Activated naive CD4-positive, alpha-beta T cell treated with anti-CD3 and anti-CD28 coated beads, Interleukin-2, amount 50 U/mL, for 72 hours (primary cell): ENCODE results near the gene ZNF776. TPM values are rescaled to one million over a fixed set of nuclear protein-coding genes. Genes with fewer than 3 reads are reported as not detected.
A peak's percentile ranks its signal among the peaks of the same experiment; 100 is the strongest.
"Not testable (repeated sequence)": the region's sequence is repeated elsewhere in the genome, so short reads cannot be mapped to it uniquely, and the experiment has no call there.

Experiments used
- ATAC-seq, 2 donors: fragments of 150-1000 bp; cut with Tn5 transposase; 2 replicates each; pipeline ENCODE4 v1.10.0; 2021; ENCODE audit warnings: mild to moderate bottlenecking in 2 of 2, moderate library complexity in 2 of 2
- DNase-seq, 2 donors: peaks; one replicate each; pipeline ENCODE4 v3.0.0; 2021 to 2022; ENCODE audit warnings: low spot score in 2 of 2
- H3K27ac Mint-ChIP-seq, 2 donors: one replicate each; pipeline ENCODE4 v1.8.0; 2022; ENCODE audit warnings: mild to moderate bottlenecking in 2 of 2, mixed read lengths in 2 of 2
- H3K36me3 Mint-ChIP-seq, 2 donors: one replicate each; pipeline ENCODE4 v1.8.0; 2022; ENCODE audit warnings: mixed read lengths in 2 of 2
- H3K9me3 Mint-ChIP-seq, 2 donors: one replicate each; pipeline ENCODE4 v1.8.0; 2022; ENCODE audit warnings: mixed read lengths in 2 of 2
- total RNA-seq, 2 donors: library from RNA; stranded (reverse); gene quantifications; one replicate each; pipeline ENCODE4 v1.2.3, GENCODE V29; 2022

The ZNF776 gene
- total RNA-seq, 2 donors from 2014 or later, result 7.3 to 9.6 TPM

GRCh38 chr19:57759096-57759495, 12.5 kb downstream of the ZNF776 start:
- Mint-ChIP-seq H3K9me3 (peaks cover 29 to 34% of the 10 kb centered on the region in 2 donors), H3K27ac (no peak overlapping the region), H3K36me3 (peaks cover 78 to 82% of the 10 kb centered on the region in 2 donors)
- DNase-seq (no peak), ATAC-seq (no peak)

- ATAC-seq (peak; percentile 99 to 100), DNase-seq (peak; percentile 82 to 86)
- H3K36me3 Mint-ChIP-seq, result peaks cover 56 to 68% of the 10 kb centered on the region in 2 donors
- H3K9me3 Mint-ChIP-seq, result peaks cover 22 to 30% of the 10 kb centered on the region in 2 donors
- peak within 1 kb of the TSS; percentile 84 to 93 for H3K27ac Mint-ChIP-seq
Observed at GRCh38 chr19:57769345-57770131, 22.9 kb downstream of the ZNF776 start, which contains the start of gene ZNF586. TSS of gene ZNF586 (plus strand) at chr19:57769676. CDS start at chr19:57769843, 167 bp downstream.

DNA sequence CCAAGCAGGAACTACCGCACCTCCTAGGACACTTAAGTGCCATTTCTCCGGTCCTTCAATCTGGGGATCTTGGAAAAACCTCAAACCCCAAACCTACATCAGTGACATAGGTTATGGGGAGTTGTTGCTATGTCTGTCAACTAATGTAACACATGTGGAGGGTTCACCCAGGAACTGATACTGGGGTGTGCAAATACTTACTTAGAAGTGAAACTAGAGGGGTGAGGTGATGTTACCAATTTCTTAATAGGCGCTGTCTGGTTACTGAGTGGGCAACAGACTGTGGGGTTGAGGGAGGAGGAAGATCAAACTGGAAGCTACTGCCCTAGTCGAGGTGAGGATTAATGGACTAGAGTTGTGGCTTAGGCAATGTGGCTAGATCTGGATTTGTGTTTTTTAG, 24.8 kb downstream of the ZNF776 start:
- H3K27ac Mint-ChIP-seq, result no peak overlapping the region
- peaks cover 30 to 31% of the 10 kb centered on the region in 2 donors for H3K9me3 Mint-ChIP-seq
- H3K36me3 Mint-ChIP-seq, result peaks cover 64 to 85% of the 10 kb centered on the region in 2 donors
- no peak for ATAC-seq
- no peak for DNase-seq

GRCh38 chr19:57773488-57773887, 26.9 kb downstream of the ZNF776 start:
- no peak for DNase-seq

GRCh38 chr19:57776764-57777296, 30.2 kb downstream of the ZNF776 start:
- Mint-ChIP-seq H3K27ac (peak overlapping the region in 1 of 2 donors; percentile 79), H3K9me3 (peaks cover 54 to 56% of the 10 kb centered on the region in 2 donors), H3K36me3 (peaks cover 78 to 93% of the 10 kb centered on the region in 2 donors)
- ATAC-seq, result no peak
- no peak for DNase-seq

More at GRCh38 chr19:57773488-57773887, 26.9 kb downstream of the ZNF776 start:
- Mint-ChIP-seq H3K27ac (peak overlapping the region in 1 of 2 donors; percentile 72), H3K9me3 (peaks cover 36 to 40% of the 10 kb centered on the region in 2 donors), H3K36me3 (peaks cover 72 to 93% of the 10 kb centered on the region in 2 donors)
- no peak for ATAC-seq

DNA sequence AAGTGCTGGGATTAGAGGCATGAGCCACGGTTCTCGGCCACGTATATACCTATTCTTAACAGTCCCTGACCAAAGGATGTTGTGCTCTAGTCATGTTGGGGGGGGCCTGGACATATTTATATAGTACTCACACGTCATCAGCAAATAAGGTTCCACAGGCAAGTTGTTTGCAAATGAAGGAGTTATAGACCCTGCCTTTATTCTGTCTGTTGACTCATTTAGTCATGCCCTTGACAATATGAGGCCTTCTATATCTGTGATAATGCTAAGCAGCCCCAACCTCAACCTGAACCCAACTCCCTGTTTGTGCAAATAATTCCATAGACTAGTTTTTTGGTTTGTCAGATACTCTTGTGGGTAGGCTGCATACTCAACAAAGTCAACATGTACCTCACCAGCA, 31.7 kb downstream of the ZNF776 start:
- DNase-seq (no peak), ATAC-seq (no peak)
- Mint-ChIP-seq H3K9me3 (peaks cover 47 to 51% of the 10 kb centered on the region in 2 donors), H3K27ac (no peak overlapping the region), H3K36me3 (peaks cover 63 to 83% of the 10 kb centered on the region in 2 donors)

DNA sequence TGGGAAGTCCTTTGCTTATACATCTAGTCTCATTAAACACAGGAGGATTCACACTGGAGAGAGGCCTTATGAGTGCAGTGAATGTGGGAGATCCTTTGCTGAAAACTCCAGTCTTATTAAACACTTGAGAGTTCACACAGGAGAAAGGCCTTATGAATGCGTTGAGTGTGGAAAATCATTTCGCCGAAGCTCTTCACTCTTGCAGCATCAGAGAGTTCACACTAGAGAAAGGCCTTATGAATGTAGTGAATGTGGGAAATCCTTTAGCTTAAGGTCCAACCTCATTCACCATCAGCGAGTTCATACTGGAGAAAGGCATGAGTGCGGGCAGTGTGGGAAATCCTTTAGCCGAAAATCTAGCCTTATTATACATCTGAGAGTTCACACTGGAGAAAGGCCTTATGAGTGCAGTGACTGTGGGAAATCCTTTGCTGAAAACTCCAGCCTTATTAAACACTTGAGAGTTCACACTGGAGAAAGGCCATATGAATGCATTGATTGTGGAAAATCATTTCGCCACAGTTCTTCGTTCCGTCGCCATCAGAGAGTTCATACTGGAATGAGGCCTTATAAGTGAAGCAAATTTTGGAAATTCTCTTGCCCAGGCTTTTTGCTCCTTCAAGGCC, 32.7 kb downstream of the ZNF776 start:
- ATAC-seq (no peak), DNase-seq (no peak)
- H3K9me3 Mint-ChIP-seq, result peaks cover 42 to 46% of the 10 kb centered on the region in 2 donors
- no peak overlapping the region for H3K27ac Mint-ChIP-seq
- H3K36me3 Mint-ChIP-seq, result peaks cover 56 to 79% of the 10 kb centered on the region in 2 donors

DNA sequence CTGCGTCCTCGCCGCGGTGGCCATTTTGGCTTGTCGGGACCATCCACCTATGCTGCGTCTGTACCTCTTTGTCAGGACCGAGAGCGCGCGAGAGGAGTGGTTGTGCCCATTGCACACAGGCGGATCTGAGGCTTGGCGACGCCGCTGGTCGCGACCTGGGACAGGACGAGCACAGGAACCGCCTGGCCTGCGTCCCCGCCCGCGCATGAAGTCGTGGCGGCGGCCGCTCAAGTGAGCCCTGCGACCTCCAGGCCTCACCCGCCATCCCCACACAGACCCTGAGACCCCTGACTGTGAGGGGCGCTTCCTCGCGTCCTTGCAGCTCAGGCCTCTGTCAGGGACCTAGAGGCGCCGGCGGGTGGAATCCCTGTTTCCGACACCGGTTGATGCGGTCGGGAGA, 39.7 kb downstream of the ZNF776 start:
- H3K9me3 Mint-ChIP-seq, result peaks cover 33 to 35% of the 10 kb centered on the region in 2 donors
- H3K36me3 Mint-ChIP-seq, result peaks cover 53 to 74% of the 10 kb centered on the region in 2 donors
- H3K27ac Mint-ChIP-seq, result no peak overlapping the region
- DNase-seq (no peak), ATAC-seq (no peak)

DNA sequence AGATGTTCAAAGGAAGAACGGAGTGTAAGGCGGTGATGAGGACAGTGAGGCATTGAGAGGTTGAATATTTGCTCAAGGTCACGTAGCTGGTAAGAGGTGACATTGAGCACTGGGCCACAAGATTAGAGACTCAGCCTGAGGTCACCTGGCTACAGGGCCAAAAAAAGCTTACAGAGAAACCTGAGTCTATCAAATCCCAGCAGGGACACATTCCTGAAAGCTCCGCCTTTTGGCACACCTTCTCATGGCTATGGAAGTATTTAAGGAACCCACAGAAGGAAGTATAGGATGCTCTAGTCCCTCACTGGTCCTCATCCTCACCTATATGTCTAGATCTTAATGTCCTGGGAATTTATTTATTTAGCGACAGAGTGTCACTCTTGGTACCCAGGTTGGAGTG, 40.3 kb downstream of the ZNF776 start:
- Mint-ChIP-seq H3K27ac (no peak overlapping the region), H3K36me3 (peaks cover 57 to 76% of the 10 kb centered on the region in 2 donors), H3K9me3 (peaks cover 33 to 35% of the 10 kb centered on the region in 2 donors)
- ATAC-seq, result no peak
- DNase-seq, result no peak

DNA sequence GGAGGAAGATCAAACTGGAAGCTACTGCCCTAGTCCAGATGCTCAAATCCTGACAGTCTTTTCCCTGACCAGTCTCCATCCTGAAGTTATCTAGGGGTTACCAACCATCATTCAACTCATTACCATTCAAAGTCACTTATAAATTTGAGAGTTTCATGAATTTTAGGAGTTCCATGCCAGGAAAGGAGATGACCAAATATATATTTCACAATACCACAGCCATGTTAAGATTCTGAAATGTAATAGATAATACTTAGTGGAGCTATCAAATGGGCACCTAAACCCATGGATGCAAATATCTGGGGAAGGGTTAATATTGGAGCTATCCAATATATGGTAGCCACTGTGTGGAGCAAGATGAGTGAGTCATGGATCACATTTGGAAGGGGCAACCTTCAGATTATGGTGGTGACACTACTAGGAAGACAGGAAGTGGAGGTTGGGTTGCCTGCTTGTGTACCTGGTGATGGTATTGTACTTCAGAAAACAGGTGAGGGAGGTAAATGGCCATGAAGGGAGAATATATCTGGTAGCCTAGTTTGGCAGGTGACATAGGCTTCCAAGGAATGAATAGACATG, 41.6 kb downstream of the ZNF776 start:
- ATAC-seq, result no peak
- DNase-seq, result no peak
- Mint-ChIP-seq H3K27ac (no peak overlapping the region), H3K36me3 (peaks cover 62 to 77% of the 10 kb centered on the region in 2 donors), H3K9me3 (peaks cover 33 to 35% of the 10 kb centered on the region in 2 donors)

DNA sequence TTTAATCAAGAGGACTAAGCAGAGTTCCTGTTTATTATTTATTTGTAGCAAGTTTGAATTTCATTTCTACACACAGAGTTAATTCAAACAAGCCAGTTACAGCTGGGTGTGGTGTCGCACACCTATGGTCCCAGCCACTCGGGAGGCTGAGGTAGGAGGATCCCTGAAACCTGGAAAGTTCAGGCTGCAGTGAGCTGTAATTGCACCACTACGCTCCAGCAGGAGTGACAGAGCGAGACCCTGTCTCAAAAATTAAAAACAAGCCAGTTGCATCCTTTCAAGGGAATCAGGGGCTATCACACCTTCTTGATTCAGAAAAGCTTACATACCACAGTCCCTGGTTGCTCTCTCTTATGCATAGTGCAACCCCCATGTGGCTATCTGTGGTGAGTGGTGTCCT, 42.7 kb downstream of the ZNF776 start:
- H3K36me3 Mint-ChIP-seq, result peaks cover 62 to 84% of the 10 kb centered on the region in 2 donors
- no peak for ATAC-seq
- DNase-seq, result no peak
- peaks cover 33 to 35% of the 10 kb centered on the region in 2 donors for H3K9me3 Mint-ChIP-seq
- no peak overlapping the region for H3K27ac Mint-ChIP-seq

DNA sequence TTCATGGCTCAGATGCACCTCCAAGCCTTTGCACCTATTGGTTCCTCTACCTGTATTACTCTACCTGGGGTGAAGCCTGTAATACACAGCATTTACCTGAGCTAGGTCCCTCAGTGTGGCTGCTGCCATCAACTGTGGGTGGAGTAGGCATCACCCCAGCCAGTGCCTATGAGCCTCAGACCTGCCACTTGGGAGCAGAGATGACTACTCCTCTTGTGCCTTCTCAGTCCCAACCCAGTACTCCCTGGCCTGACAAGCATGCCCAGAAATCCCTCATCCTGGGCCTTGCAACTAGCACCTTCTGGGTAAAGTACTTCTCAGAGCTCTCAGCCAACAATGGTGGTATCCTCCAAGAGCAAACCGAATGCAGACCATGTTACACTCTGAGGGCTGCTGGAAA, 50.0 kb downstream of the ZNF776 start:
- ATAC-seq, H3K27ac Mint-ChIP-seq, H3K9me3 Mint-ChIP-seq, DNase-seq: not testable (repeated sequence)
- H3K36me3 Mint-ChIP-seq, result peaks cover 36 to 59% of the 10 kb centered on the region in 2 donors

DNA sequence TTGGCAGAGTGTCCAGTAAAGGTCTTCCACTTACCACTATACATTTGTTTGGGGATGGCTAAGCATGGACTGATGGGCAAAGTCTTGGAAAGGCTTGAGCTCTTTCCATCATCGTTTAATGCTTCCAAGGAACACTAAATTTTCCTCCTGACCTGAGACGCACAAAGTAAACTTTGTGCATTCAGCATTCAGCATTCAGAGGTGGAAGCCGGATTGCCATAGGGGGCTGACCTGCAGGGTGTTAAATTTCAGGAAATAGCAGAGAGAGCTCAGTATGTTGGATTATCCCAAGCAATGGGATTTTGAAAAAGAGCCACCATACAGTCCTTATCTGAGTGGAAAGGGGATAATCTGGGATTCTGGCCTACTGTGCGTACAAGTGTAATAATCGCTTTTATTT, 54.1 kb downstream of the ZNF776 start:
- no peak overlapping the region for H3K27ac Mint-ChIP-seq
- peaks cover 27 to 37% of the 10 kb centered on the region in 2 donors for H3K36me3 Mint-ChIP-seq
- H3K9me3 Mint-ChIP-seq, result peaks cover 0 to 1% of the 10 kb centered on the region in 2 donors
- ATAC-seq (no peak), DNase-seq (no peak)

DNA sequence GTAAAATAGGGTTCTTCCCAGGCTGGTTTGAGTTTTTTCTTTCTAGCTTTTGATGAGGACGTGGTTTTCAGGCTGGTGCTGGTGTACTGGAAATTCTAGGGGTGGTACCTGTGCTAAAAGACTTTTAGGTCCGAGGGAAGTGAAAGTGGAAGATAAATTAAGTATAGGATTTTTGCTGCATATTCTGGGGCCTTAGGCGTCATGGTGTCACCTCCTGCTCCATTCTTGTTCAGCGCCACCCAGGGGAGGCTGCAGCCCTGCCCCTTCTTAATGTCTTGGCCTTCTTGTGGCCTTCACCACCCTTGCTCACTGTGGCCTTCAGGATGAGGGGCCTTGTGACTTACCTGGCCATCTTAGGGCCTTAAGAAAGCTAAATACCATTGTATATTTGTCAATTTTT, 55.7 kb downstream of the ZNF776 start:
- no peak for ATAC-seq
- Mint-ChIP-seq H3K36me3 (peaks cover 14 to 30% of the 10 kb centered on the region in 2 donors), H3K9me3 (no peaks in the 10 kb centered on the region), H3K27ac (no peak overlapping the region)
- no peak for DNase-seq

DNA sequence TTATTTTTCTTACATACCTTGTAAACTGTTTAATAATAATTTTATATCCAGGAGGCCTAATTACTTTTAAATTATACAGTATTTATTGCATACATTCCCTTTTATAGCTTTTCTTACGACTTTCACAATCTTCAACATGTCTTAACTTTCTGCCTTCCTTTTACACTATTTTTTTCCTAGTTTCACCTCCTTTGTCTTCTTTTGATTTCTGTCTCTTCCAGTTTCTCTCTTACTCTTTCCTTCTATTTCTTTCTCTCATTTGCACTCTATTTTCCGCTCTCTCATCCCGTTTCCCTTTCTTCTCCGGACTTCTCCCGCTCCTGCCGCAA, 56.6 kb downstream of the ZNF776 start:
- Mint-ChIP-seq H3K9me3 (no peaks in the 10 kb centered on the region), H3K27ac (peak overlapping the region; percentile 45 to 77), H3K36me3 (peaks cover 14 to 37% of the 10 kb centered on the region in 2 donors)
- ATAC-seq (no peak), DNase-seq (no peak)

GRCh38 chr19:57803594-57804325, 57.1 kb downstream of the ZNF776 start:
- H3K36me3 Mint-ChIP-seq, result peaks cover 14 to 38% of the 10 kb centered on the region in 2 donors
- DNase-seq (no peak), ATAC-seq (no peak)
- H3K27ac Mint-ChIP-seq, result peak overlapping the region; percentile 45 to 77
- H3K9me3 Mint-ChIP-seq, result no peaks in the 10 kb centered on the region
